GM18909 (cell line): ENCODE data around the gene CRACDL.

Experiments
- ATAC-seq: cut with Tn5 transposase; IDR thresholded peaks from one replicate; pipeline ENCODE4 v1.9.1; 2021; ENCODE audit warnings: mild to moderate bottlenecking; ENCODE audit not compliant: unreplicated experiment, poor library complexity

CRACDL gene

DNA sequence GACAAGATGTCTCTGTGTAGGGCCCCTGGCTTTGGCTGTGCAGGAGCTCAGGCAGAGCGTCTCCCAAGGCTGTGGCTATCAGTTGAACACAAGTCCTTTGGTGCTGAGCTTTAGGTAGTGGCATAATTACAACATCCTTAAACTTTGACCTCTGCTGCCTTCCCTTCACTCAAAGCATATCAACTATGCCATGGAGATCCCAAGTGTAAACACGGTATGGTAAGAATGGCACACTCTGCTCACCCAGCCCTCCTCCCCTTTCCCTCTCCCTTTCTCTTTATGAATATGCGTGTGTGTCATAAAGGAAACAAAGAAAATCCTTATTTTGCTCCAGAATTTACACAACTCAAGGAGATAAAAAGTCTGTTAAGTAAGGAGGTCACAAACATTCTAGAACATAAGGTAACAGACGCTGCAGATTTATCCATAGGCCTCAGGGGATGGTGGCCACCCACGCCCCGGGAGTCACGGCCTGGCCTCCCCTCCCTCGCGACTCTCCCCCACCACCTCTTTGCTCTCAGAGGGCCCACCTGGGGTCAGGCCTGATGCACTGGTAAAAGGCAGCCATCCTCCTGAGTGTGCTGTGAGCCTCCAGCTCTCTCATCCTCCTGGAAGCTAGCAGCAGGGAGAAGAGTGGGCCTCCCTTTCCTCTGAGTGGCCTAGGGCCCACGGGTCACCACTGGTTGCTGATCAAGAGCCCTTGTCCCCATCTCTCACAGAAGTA is 67.3 kb downstream of the CRACDL start:
- ATAC-seq = no peak

- ATAC-seq = no peak
These were observed 68.3 kb downstream of the CRACDL start for GRCh38 chr2:98867539-98868309.

GRCh38 chr2:98866033-98866432 is 70.0 kb downstream of the CRACDL start:
- ATAC-seq = no peak

DNA sequence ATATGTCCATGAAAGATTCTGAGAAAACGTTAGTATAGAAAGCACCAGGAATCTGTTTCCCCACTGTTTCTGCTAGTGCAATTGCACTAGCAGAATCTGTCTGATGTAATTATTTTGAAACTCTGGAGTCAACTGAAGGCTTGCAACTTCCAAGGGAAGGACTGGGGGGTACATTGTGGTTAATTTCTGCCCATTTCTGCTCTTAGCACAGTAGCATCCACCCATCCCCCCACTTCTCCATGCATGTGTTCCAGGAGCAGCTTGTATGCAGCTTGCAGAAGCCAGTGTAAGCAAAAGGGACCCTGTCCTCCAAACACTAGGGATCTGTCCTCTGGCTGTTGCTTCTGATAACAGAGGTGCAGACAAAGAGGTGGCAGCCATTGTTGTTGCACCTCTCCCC is 74.4 kb downstream of the CRACDL start:
- ATAC-seq = no peak

DNA sequence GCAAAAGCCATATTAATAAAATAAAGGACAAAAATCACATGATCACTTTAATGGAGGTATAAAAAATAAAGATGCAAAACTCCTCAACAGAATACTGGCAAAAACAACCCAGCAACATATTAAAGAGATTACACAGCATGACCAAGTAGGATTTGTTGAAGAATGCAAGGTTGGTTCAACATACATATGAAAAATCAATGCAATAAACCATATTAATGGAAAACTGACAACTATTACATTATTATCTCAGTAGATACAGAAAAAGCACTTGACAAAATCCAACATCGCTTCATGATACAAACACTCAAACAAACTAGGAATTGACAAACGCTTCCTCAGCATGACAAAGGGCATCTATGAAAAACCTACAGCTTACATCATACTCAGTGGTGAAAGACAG is 76.7 kb downstream of the CRACDL start:
- no peak for ATAC-seq

DNA sequence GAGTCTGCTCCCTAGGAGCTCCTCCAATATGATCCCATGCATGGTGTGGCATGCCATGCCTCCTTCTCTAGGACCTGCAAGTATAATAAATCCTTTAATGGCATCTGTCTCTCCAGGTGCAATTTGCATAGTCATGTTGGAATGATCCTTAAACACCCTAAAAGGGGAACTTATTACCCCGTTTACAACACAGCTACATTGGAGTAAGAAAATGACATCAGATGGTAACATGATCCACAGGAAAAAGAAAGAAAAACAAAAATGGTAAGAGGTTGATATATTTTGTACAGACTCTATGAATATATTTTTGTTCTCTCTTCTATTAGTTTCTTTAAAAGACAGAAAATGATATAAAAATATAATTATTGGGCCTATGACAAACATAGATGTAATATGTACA is 79.0 kb downstream of the CRACDL start:
- no peak for ATAC-seq

- no peak for ATAC-seq
These were observed 81.3 kb downstream of the CRACDL start for GRCh38 chr2:98854682-98855081.

DNA sequence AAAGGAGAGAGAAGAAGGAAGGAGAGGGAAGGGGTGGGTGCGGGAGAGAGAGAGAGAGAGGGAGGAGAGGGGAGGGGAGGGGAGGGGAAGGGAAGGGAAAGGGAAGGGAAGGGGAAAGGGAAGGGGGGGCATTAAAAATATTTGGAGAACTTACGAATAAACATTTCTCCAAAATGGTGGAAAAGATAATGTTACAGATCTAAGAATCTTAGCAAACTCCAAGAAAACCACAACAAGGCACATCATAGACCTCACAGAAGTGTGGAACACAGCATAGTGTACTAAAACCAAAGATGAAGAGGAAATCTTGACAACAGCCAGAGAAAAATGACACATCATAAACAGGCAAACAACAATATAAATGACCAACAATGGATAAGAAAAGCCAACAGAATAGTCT is 83.1 kb downstream of the CRACDL start:
- ATAC-seq = no peak

- ATAC-seq = no peak
These were observed 86.0 kb downstream of the CRACDL start for GRCh38 chr2:98850074-98850473.

DNA sequence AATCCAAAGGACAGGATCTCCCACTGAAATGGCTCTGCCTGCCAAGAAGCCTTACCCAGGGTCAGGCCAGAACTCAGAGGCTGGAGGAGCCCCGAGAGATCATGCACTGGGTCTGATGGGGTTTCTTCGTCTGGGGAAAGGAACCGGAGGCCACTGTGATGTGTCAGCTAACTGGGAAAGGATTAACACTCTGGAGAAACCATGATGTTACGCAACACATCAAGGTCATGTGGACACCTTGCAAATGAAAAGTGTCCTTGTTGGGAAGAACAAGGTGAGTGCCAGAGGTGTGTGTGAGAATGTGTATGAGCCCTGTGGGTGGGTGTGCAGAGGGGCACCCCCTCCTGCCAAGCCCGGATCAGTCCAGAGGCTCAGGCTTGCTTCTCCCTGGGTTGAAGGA is 86.9 kb downstream of the CRACDL start:
- no peak for ATAC-seq

GRCh38 chr2:98847853-98848252 is 88.2 kb downstream of the CRACDL start:
- ATAC-seq = no peak

- no peak for ATAC-seq
These were observed 90.0 kb downstream of the CRACDL start for GRCh38 chr2:98846041-98846440.

GRCh38 chr2:98842136-98842535 is 93.9 kb downstream of the CRACDL start:
- ATAC-seq = no peak

DNA sequence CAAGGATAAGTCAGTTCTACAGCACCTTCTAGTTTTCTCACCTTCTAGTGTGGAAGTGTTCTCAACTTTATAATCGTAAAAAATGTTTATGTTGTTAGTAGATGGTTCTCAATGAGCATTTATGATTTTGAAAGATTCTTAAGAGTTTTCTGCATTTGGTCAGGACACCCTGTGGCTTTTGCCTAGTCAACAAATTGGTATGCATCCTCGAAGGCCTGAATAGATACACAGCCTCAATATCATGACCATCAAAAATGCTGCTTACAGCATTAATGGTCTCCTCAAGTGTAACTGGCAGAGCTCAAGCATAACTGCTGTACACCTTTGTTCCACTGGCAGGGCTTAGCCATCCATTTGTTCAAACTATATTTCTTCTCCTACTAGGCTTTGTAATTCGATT is 96.7 kb downstream of the CRACDL start:
- no peak for ATAC-seq

- ATAC-seq = no peak
These were observed 100.1 kb downstream of the CRACDL start for GRCh38 chr2:98835831-98836385.

GRCh38 chr2:98833917-98834263 is 102.1 kb downstream of the CRACDL start:
- no peak for ATAC-seq

DNA sequence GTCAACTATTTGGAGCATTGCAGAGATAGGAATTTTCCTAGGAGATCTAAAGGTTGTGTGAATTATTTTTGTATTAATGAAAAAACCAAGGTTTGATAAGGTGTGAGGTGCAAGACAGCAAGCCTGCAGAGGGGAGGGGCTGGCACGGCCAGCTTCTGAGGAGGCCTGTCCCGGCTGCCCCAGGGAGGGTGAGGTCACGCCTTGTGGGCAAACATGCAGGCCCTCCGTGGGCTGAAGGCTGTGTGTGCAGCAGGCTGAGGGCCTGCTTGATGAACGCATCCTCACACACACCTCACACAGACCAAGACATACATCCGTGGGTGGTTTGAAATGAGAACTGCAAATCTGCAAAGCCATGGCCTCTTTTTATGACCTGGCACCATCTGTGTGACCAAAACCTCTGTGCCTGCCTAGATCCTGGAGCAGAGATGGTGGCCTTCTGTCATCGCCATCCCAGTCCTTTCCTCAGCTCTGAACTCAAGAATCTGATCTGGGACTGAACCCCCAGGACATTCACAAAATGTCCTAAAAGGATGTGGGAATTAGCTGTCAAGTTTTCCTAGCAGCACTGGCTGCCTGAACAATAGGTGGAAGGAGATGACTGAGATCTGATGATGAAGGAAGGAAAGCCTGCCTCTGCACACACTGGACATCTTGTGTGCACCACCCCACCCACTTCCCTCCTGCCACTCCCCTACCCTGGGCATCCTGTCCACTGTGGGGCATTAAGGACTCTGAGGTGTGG is 102.7 kb downstream of the CRACDL start:
- no peak for ATAC-seq

- ATAC-seq = no peak
These were observed 103.9 kb downstream of the CRACDL start for GRCh38 chr2:98832172-98832571.

GRCh38 chr2:98830571-98831145 is 105.4 kb downstream of the CRACDL start:
- ATAC-seq = no peak

GRCh38 chr2:98829581-98830270 is 106.3 kb downstream of the CRACDL start:
- ATAC-seq = no peak
